H9 (cell line): Measurements from ENCODE around the gene TMEM117. TPM values are rescaled to one million over a fixed set of nuclear protein-coding genes. Genes with fewer than 3 reads are reported as not detected.

ENCODE experiments used
- DNase-seq: peaks from one replicate; pipeline ENCODE4 v3.0.0-alpha.2; 2017
- H2AFZ ChIP-seq: one replicate; pipeline ENCODE4 v1.6.1; 2013; ENCODE audit warnings: mild to moderate bottlenecking, low read length, control low read depth, moderate library complexity
- H2AK5ac ChIP-seq: 2 replicates; pipeline ENCODE4 v1.6.1; 2013; ENCODE audit warnings: low read length, control low read depth, mixed read lengths; ENCODE audit not compliant: insufficient read length
- H2BK120ac ChIP-seq: one replicate; pipeline ENCODE4 v1.6.1; 2013; ENCODE audit warnings: low read depth, mild to moderate bottlenecking, low read length, control low read depth, inconsistent platforms; ENCODE audit not compliant: poor library complexity, severe bottlenecking
- H2BK12ac ChIP-seq: 2 replicates; pipeline ENCODE4 v1.6.1; 2013; ENCODE audit warnings: low read length, control low read depth, mixed read lengths, low read depth; ENCODE audit not compliant: insufficient read length
- H2BK15ac ChIP-seq: 2 replicates; pipeline ENCODE4 v1.6.1; 2013; ENCODE audit warnings: low read depth, low read length, control low read depth
- H2BK20ac ChIP-seq: one replicate; pipeline ENCODE4 v1.6.1; 2013; ENCODE audit warnings: low read depth, mild to moderate bottlenecking, low read length, control low read depth, inconsistent platforms; ENCODE audit not compliant: poor library complexity, severe bottlenecking
- H2BK5ac ChIP-seq: 2 replicates; pipeline ENCODE4 v1.6.1; 2013; ENCODE audit warnings: low read length, control low read depth, mixed read lengths; ENCODE audit not compliant: insufficient read length
- H3K14ac ChIP-seq: 2 replicates; pipeline ENCODE4 v1.6.1; 2013; ENCODE audit warnings: low read length, control low read depth; ENCODE audit not compliant: insufficient read depth
- H3K18ac ChIP-seq: 2 replicates; pipeline ENCODE4 v1.6.1; 2013; ENCODE audit warnings: low read depth, mild to moderate bottlenecking, mixed read lengths, low read length, control low read depth; ENCODE audit not compliant: insufficient read length
- H3K23ac ChIP-seq: 2 replicates; pipeline ENCODE4 v1.6.1; 2013; ENCODE audit warnings: low read length, control low read depth, mixed read lengths, low read depth; ENCODE audit not compliant: insufficient read length
- H3K23me2 ChIP-seq: 2 replicates; pipeline ENCODE4 v1.6.1; 2013; ENCODE audit warnings: low read depth, mild to moderate bottlenecking, mixed read lengths, low read length, control low read depth; ENCODE audit not compliant: insufficient read length, poor library complexity, severe bottlenecking
- H3K27ac ChIP-seq: 2 replicates; pipeline ENCODE4 v1.5.1; 2013; ENCODE audit warnings: low read length, control low read depth, mixed read lengths, low read depth; ENCODE audit not compliant: insufficient read length
- H3K27me3 ChIP-seq: 2 replicates; pipeline ENCODE4 v1.6.1; 2013; ENCODE audit warnings: low read length, control low read depth, inconsistent platforms; ENCODE audit not compliant: insufficient read depth
- H3K4ac ChIP-seq: 2 replicates; pipeline ENCODE4 v1.6.1; 2013; ENCODE audit warnings: low read depth, mild to moderate bottlenecking, control low read depth, inconsistent platforms, low read length, moderate library complexity
- H3K4me1 ChIP-seq: 2 replicates; pipeline ENCODE4 v1.6.1; 2013; ENCODE audit warnings: low read length, control low read depth, inconsistent platforms; ENCODE audit not compliant: insufficient read depth
- H3K4me2 ChIP-seq: 2 replicates; pipeline ENCODE4 v1.6.1; 2013; ENCODE audit warnings: low read length, control low read depth, mixed read lengths; ENCODE audit not compliant: insufficient read length, insufficient read depth
- H3K56ac ChIP-seq: 2 replicates; pipeline ENCODE4 v1.6.1; 2013; ENCODE audit warnings: low read depth, mild to moderate bottlenecking, mixed read lengths, low read length, control low read depth; ENCODE audit not compliant: insufficient read length
- H3K79me1 ChIP-seq: 2 replicates; pipeline ENCODE4 v1.6.1; 2013; ENCODE audit warnings: low read depth, mild to moderate bottlenecking, moderate library complexity, low read length, control low read depth, inconsistent platforms; ENCODE audit not compliant: insufficient read depth, poor library complexity, severe bottlenecking
- H3K79me2 ChIP-seq: 2 replicates; pipeline ENCODE4 v1.6.1; 2013; ENCODE audit warnings: low read length, control low read depth, inconsistent platforms; ENCODE audit not compliant: insufficient read depth
- H3K9ac ChIP-seq: 2 replicates; pipeline ENCODE4 v1.6.1; 2013; ENCODE audit warnings: low read length, control low read depth, mixed read lengths; ENCODE audit not compliant: insufficient read length; ENCODE audit errors: extremely low read depth
- H3K9me3 ChIP-seq: one replicate; pipeline ENCODE4 v1.6.1; 2013; ENCODE audit warnings: low read depth, low read length, inconsistent platforms; ENCODE audit not compliant: control insufficient read depth
- H3T11ph ChIP-seq: one replicate; pipeline ENCODE4 v1.6.1; 2013; ENCODE audit warnings: mild to moderate bottlenecking, low read length, control low read depth, inconsistent platforms
- H4K20me1 ChIP-seq: one replicate; pipeline ENCODE4 v1.6.1; 2013; ENCODE audit not compliant: control insufficient read depth, insufficient read length, insufficient read depth
- H4K5ac ChIP-seq: 2 replicates; pipeline ENCODE4 v1.6.1; 2013; ENCODE audit warnings: low read depth, mild to moderate bottlenecking, mixed read lengths, low read length, control low read depth; ENCODE audit not compliant: insufficient read length
- H4K8ac ChIP-seq: replicated peaks from 2 replicates; pipeline ENCODE4 v1.6.1; 2013; ENCODE audit warnings: low read length, control low read depth, mixed read lengths, low read depth; ENCODE audit not compliant: insufficient read length
- H4K91ac ChIP-seq: 2 replicates; pipeline ENCODE4 v1.6.1; 2013; ENCODE audit warnings: low read depth, mild to moderate bottlenecking, moderate library complexity, mixed read lengths, low read length, control low read depth; ENCODE audit not compliant: insufficient read length
- H3K27ac Mint-ChIP-seq, 3 experiments: 2 replicates in 2 of 3; 3 replicates in 1 of 3; pipeline ENCODE4 v1.8.0; 2020 to 2021; ENCODE audit warnings: mixed read lengths in 3 of 3, mild to moderate bottlenecking in 1 of 3, moderate library complexity in 1 of 3
- H3K27me3 Mint-ChIP-seq: 2 replicates; pipeline ENCODE4 v1.8.0; 2021; ENCODE audit warnings: low read depth, mild to moderate bottlenecking, moderate library complexity, mixed read lengths
- H3K36me3 Mint-ChIP-seq, 3 experiments: 2 replicates in 2 of 3; 3 replicates in 1 of 3; pipeline ENCODE4 v1.8.0; 2020 to 2021; ENCODE audit warnings: low read depth in 3 of 3, mixed read lengths in 3 of 3; ENCODE audit not compliant: insufficient read depth in 1 of 3
- H3K4me1 Mint-ChIP-seq, 2 experiments: 2 replicates each; pipeline ENCODE4 v1.8.0; 2020; ENCODE audit warnings: mixed read lengths in 2 of 2
- H3K4me3 Mint-ChIP-seq, 2 experiments: 2 replicates in 1 of 2; 3 replicates in 1 of 2; pipeline ENCODE4 v1.8.0; 2020 to 2021; ENCODE audit warnings: mild to moderate bottlenecking in 2 of 2, mixed read lengths in 2 of 2, moderate library complexity in 1 of 2
- H3K9me3 Mint-ChIP-seq, 2 experiments: 2 replicates in 1 of 2; 3 replicates in 1 of 2; pipeline ENCODE4 v1.8.0; 2020; ENCODE audit warnings: mild to moderate bottlenecking in 2 of 2, mixed read lengths in 2 of 2, moderate library complexity in 1 of 2
- WGBS: extraction: QIAGEN DNeasy Blood & Tissue Kit; methylation state at CpG from one replicate; pipeline ENCODE4 v1.1.7; 2013; ENCODE audit warnings: missing lambda C conversion rate, low lambda C conversion rate, mixed read lengths; ENCODE audit not compliant: insufficient read length; ENCODE audit errors: extremely low coverage; 5-methylcytosine and 5-hydroxymethylcytosine counted together
- total RNA-seq: library from RNA; stranded (reverse); gene quantifications from 2 replicates; pipeline ENCODE4 v1.2.1, GENCODE V29; 2021
- TF ChIP-seq, protein P1 (sequence below): fragments of 200-600 bp; sonication (generic); conservative IDR thresholded peaks from 3 replicates; pipeline ENCODE4 v1.8.0; 2021; ENCODE audit warnings: antibody characterized with exemption, mild to moderate bottlenecking

The TMEM117 gene
- total RNA-seq, 1 experiment from 2014 or later: 1.7 TPM

DNA sequence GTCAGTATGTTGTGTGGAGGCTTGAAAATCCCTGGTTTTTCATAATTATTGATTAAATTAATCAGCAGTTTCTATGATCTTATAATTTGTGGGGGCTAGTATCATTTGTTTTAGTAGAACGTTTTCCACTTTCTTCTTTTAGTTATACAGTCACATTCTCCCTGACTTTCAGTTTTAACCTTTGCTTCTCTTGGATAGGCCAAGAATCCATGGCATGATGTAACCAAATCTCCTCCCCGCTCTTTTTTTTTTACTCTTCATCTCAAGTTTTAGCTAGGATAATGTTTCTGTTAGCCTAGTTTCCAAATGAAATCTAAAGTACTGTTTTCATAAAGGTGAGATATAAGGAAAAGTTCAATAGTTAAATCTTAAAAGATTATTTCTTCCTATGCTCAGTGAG, 106.5 kb downstream of the TMEM117 start:
- Histone ChIP-seq H2BK20ac (no peak overlapping the region), H2BK5ac (no peak overlapping the region), H3K27ac (no peak overlapping the region), H4K20me1 (no peaks in the 10 kb centered on the region), H3K4me1 (no peaks in the 10 kb centered on the region), H2BK15ac (no peak overlapping the region), H3K79me1 (no peaks in the 10 kb centered on the region), H3K79me2 (no peaks in the 10 kb centered on the region), H3K18ac (no peak overlapping the region), H2BK12ac (no peak overlapping the region), H4K5ac (no peak overlapping the region), H3K14ac (no peak overlapping the region), H3K4ac (no peak overlapping the region), H3K9ac (no peak overlapping the region), H2AK5ac (no peak overlapping the region), H3K23ac (no peak overlapping the region), H3K4me2 (no peak overlapping the region), H4K8ac (no peak overlapping the region), H2AFZ (no peak overlapping the region), H3K9me3 (no peaks in the 10 kb centered on the region), H3K27me3 (no peaks in the 10 kb centered on the region), H3K56ac (no peak overlapping the region), H3K23me2 (no peaks in the 10 kb centered on the region), H4K91ac (no peak overlapping the region), H3T11ph (no peak overlapping the region), H2BK120ac (no peak overlapping the region)
- no peak overlapping the region for H3K4me3 Mint-ChIP-seq
- no peaks in the 10 kb centered on the region for H3K9me3 Mint-ChIP-seq
- H3K36me3 Mint-ChIP-seq: no peaks in the 10 kb centered on the region
- no peak overlapping the region for H3K27ac Mint-ChIP-seq
- H3K4me1 Mint-ChIP-seq: peaks cover 11% of the 10 kb centered on the region in 2 experiments
- WGBS: no CpG with 5 or more reads among the region's 2 CpGs
- TF ChIP-seq, protein P1, sequence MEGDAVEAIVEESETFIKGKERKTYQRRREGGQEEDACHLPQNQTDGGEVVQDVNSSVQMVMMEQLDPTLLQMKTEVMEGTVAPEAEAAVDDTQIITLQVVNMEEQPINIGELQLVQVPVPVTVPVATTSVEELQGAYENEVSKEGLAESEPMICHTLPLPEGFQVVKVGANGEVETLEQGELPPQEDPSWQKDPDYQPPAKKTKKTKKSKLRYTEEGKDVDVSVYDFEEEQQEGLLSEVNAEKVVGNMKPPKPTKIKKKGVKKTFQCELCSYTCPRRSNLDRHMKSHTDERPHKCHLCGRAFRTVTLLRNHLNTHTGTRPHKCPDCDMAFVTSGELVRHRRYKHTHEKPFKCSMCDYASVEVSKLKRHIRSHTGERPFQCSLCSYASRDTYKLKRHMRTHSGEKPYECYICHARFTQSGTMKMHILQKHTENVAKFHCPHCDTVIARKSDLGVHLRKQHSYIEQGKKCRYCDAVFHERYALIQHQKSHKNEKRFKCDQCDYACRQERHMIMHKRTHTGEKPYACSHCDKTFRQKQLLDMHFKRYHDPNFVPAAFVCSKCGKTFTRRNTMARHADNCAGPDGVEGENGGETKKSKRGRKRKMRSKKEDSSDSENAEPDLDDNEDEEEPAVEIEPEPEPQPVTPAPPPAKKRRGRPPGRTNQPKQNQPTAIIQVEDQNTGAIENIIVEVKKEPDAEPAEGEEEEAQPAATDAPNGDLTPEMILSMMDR: no peak
- DNase-seq: no peak
- no peaks in the 10 kb centered on the region for H3K27me3 Mint-ChIP-seq
